COLO668 (cell line): ENCODE results near the gene DEFB114.

Source experiments
- DNase-seq: peaks from one replicate; lab custom pipeline; 2025; ENCODE audit not compliant: unreplicated experiment; lab: John Stamatoyannopoulos, UW

Gene DEFB114

GRCh38 chr6:49937017-49937416 lies 26.9 kb downstream of the DEFB114 start:
- DNase-seq: no peak

DNA sequence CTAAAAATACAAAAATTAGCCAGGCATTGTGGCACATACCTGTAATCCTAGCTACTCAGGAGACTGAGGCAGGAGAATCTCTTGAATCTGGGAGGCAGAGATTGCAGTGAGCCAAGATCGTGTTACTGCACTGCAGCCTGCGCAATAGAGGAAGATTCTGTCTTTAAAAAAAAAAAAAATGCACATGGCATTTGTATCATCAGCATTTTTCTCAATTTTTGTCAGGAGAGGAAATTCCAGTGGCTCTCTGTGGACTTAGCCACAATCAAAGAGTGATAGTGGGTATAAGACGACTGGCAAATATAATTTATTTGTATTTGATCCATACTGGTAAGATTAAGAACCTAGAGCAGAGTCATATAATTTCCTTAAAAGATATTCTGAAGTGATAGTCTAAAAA lies 28.6 kb downstream of the DEFB114 start:
- no peak for DNase-seq

- DNase-seq: no peak
Observed at GRCh38 chr6:49934770-49935169, 29.2 kb downstream of the DEFB114 start.

DNA sequence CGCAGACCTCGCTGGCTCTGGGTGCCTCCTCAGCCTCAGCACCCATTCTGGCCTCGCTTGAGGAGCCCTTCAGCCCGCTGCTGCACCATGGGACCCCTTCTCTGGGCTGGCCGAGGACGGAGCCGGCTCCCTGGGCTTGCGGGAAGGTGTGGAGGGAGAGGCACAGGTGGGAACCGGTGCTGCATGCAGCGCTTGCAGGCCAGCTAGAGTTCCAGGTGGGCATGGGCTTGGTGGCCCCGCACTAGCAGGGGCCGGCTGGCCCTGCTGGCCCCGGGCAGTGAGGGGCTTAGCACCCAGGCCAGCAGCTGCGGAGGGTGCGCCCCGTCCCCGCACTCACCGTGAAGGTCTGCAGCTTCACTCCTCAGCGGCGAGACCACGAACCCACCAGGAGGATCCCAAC lies 30.4 kb downstream of the DEFB114 start:
- DNase-seq: no peak

- no peak for DNase-seq
Observed at GRCh38 chr6:49929340-49929739, 34.6 kb downstream of the DEFB114 start.

DNA sequence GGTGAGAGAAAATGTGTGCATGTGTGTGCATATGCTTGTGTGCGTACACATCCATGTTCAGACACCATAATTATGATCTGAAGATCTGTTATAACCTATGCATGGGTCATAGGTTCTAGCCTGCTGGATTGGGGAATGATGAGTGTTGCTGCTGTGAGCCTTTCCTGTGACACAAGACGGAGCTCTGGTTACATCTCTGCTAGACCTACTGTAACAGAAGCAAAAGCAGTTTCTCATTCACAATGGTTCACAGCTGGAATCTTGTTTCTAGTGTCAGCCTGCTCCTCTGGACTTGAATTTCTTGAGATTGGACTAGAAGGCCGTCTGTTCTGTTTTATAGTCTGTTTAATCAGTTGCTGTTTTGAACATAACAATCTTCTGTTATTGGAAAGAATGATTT lies 40.1 kb downstream of the DEFB114 start:
- no peak for DNase-seq

DNA sequence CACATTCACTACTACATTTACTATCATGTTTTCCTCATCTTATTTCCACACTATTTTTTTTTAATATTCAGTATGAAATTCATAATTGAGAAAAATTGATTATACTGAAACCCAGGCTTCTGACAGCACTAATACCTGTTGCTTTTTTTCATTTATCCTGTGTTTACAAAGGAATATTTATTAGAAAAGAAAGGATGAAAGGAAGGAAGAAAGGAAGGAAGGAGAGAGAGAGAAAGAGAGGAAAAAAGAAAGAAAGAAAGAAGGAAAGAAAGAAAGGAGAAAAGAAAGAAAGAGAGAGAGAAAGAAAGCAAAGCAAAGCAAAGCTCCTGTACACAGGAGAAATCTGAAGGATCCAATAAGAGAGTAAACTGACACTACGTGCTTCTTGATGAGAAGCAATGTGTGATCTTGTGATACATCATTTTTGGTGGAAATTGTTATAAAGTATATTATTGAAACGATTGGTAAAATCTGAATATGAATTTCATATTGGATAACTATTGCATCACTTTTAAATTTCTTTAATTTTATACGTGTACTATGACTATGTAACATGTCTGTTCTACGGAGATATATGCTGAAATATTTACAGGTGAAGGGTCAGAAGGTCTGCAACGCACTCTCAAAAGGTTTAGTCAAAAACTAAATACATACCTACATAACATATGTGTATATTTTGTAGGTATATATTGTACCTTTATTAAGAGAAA lies 43.9 kb downstream of the DEFB114 start:
- DNase-seq: no peak

DNA sequence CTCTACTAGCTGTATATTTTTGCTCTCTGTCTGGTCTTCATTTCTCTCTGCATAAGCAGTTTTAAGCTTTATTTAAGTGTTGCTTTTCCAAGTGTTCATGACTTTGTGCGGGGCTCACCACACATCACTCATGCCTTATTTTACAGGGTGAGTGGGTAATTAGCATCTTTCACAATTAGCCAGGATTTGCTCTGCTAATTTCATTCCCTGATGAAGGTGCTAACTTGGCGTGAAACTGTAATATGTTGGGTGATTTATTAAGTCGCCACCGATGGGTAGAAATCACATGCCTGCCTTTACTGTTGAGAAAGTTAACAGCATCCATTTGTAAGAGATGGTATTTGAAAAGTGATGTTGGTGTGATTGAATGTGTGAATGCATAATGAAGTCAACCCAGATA lies 44.7 kb downstream of the DEFB114 start:
- no peak for DNase-seq

DNA sequence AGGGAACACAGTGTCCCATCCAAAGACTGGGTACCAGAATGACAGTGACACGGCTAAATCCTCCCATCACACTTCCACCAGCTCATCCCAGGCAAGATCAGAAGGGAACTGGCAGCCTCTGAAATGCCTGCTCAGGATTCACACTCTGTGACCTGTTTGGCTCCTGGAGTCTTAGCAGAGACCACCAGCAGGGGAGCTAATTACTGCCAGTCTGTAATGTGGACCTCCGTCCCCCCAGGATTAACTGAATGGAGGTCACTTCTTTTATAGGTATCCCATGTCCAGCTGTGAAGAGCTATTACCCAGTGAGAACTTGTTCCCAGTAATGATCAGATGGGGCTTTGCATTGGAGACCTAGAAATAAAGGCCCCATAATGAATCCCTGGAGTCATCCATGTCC lies 45.2 kb downstream of the DEFB114 start:
- DNase-seq: no peak

- DNase-seq: no peak
Observed at GRCh38 chr6:49915035-49915434, 48.9 kb downstream of the DEFB114 start.

GRCh38 chr6:49913636-49914375 lies 50.2 kb downstream of the DEFB114 start:
- DNase-seq: peak; percentile 60

DNA sequence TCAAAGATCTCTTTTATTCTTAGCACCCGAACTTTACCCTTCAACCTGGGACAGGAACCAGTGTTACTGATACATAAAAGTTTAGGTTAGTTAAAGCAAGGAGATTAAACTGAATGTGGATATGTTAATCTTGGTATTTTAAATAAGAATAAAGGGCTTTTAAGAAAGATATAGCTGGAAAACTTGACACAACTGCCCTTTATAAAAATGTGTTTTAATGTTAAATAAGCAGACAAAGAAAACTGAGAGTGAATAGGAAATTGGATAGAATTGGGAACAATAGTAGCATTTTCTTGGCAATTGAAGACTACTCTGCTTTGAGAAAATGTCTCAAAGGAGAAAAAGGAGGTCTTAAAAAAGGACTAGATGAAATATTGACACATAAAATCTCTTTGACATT lies 51.8 kb downstream of the DEFB114 start:
- DNase-seq: no peak

DNA sequence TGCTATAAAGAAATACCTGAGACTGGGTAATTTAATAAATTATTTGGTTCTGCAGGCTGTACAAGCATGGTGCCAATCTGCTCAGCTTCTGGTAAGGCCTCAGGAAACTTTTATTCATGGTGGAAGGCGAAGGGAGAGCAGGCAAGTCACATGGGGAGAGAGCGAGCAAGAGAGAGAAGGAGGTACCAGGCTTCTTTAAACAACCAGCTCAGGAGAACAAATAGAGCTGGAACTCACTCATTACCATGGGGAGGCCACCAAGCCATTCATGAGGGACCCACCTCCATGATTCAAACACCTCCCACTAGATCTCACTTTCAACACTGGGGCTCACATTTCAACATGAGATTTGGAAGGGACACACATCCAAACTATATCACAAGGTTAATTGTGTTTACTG lies 52.7 kb downstream of the DEFB114 start:
- no peak for DNase-seq
